Measurements from ENCODE around the gene ITPR3.

- TF ChIP-seq CTCF (IDR thresholded peaks at IDR 0.05; ENCODE audit: low read depth, low read length, missing input control) (no peak), RAD21 (IDR thresholded peaks at IDR 0.05) (no peak), YY1 (IDR thresholded peaks at IDR 0.05) (no peak), TAF1 (conservative IDR thresholded peaks at IDR 0.05) (no peak), ATF3 (IDR thresholded peaks at IDR 0.05) (no peak), EGR1 (IDR thresholded peaks at IDR 0.05; ENCODE audit: low read depth in 2 of 2) (no peak), HNF4A (conservative IDR thresholded peaks at IDR 0.05) (no peak), MAX (IDR thresholded peaks at IDR 0.05) (no peak), JUND (IDR thresholded peaks at IDR 0.05) (no peak), HNF4G (IDR thresholded peaks at IDR 0.05) (no peak), GABPA (IDR thresholded peaks at IDR 0.05 in 1 of 2, conservative IDR thresholded peaks at IDR 0.05 in 1 of 2) (no peak), FOXA2 (IDR thresholded peaks at IDR 0.05) (no peak)
- TF ChIP-seq, protein P1, sequence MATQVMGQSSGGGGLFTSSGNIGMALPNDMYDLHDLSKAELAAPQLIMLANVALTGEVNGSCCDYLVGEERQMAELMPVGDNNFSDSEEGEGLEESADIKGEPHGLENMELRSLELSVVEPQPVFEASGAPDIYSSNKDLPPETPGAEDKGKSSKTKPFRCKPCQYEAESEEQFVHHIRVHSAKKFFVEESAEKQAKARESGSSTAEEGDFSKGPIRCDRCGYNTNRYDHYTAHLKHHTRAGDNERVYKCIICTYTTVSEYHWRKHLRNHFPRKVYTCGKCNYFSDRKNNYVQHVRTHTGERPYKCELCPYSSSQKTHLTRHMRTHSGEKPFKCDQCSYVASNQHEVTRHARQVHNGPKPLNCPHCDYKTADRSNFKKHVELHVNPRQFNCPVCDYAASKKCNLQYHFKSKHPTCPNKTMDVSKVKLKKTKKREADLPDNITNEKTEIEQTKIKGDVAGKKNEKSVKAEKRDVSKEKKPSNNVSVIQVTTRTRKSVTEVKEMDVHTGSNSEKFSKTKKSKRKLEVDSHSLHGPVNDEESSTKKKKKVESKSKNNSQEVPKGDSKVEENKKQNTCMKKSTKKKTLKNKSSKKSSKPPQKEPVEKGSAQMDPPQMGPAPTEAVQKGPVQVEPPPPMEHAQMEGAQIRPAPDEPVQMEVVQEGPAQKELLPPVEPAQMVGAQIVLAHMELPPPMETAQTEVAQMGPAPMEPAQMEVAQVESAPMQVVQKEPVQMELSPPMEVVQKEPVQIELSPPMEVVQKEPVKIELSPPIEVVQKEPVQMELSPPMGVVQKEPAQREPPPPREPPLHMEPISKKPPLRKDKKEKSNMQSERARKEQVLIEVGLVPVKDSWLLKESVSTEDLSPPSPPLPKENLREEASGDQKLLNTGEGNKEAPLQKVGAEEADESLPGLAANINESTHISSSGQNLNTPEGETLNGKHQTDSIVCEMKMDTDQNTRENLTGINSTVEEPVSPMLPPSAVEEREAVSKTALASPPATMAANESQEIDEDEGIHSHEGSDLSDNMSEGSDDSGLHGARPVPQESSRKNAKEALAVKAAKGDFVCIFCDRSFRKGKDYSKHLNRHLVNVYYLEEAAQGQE (IDR thresholded peaks at IDR 0.05) = no peak
These were observed 74.3 kb downstream of the ITPR3 start for GRCh38 chr6:33695451-33695887.
